Activated CD8-positive, alpha-beta memory T cell treated with anti-CD3 and anti-CD28 coated beads, Interleukin-2, amount 50 U/mL, for 24 hours (primary cell): ENCODE results near the gene DISP3.

ENCODE experiments used
- DNase-seq: peaks from one replicate; pipeline ENCODE4 v3.0.0-alpha.2; 2020; ENCODE audit errors: extremely low read depth

Gene DISP3

DNA sequence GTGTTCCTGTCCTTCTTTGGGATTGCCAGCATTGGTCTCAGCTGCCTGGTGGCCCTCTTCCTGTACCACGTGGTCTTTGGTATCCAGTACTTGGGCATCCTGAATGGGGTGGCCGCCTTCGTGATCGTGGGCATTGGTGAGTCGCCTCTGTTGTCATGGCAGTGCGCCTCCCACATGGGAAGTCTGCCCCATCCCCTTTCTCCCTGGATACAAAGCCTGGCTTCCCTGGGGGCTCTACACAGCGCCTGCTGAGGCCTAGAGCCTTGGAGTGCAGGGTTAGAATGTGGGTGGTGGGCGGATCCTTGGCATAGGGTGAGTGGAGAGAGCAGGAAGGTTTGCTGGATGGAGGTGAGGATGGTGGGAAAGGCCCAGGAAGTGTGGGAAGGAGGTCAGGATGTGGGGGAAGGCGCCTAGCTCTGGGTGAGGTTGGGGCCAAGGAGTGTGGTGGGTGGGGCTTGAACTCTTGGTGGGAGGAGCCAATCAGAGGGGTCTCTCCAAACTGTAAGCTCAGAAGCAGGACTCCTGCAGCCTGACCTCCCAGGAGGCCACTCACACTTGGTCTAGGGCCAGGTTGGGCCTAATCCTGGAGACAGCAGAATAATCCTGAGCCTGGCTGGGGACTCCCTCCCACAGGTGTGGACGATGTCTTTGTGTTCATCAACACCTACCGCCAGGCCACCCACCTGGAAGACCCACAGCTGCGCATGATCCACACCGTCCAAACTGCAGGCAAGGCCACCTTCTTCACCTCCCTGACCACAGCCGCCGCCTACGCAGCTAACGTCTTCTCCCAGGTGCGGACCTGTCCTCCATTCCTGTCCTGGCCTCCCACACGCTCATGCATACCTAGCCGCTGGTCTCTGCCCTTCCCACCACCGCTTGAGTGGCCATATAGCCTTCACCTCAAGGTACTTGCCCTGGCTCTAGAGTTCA lies 36.7 kb downstream of the DISP3 start:
- DNase-seq = no peak

DNA sequence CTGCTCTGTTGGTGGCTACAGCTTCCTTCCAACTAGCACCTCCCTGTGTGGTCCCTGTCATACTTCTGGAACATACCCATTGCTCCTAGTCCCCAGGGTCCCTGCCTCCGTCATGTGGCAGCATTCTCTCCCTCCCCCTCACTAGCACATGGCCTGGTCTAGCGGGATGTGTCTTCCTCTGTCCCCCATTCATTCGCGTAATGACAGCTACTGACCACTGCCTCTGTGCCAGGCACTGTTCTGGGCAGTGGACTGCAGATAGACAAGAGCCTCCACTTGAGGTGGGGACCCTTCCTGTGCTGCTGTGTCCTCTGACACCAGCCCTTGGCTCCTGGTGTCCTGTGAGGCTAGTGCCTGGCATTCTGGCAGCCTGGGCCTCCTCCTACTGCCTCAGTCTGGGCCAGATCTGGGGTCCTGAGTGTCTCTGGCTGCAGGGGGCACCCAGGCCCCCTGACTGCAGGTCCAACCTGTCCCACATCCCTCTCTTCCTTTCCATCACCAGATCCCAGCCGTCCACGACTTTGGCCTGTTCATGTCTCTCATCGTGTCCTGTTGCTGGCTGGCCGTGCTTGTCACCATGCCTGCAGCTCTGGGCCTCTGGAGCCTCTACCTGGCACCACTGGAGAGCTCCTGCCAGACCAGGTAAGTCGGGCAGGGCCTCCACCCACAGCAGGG lies 38.1 kb downstream of the DISP3 start:
- DNase-seq = no peak

DNA sequence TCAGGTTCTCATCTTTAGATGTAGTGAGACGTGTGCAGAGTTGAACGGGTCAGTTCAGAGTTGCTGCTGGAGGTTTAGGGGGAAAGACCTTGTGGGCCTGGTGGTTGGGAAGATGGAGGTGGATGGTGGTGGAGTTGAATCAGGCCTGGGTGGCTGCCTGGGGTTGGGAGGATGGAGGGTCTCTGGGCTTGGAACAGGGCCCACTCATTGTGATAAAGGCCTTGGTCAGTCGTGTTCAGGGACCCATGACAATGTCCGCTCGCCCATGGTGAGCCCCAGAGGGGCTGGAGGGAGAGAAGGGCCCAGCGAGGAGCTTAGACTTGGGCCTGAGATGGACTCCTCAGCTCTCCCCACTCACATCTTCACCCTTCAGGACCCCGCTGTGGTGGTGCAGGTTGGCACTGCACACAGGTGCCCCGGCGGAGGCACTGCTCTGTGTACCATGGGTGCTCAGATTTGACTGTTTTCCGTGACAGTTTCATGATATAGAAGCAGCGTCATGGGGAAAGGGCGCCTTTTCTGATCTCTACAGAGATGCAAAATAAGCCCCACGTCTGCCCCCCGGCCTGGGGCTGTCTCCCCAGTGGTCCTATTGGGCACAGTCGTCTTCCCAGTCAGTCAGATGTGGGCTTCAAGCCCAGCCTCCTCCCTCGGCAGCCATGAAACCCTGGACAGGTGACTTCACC lies 39.2 kb downstream of the DISP3 start:
- no peak for DNase-seq

DNA sequence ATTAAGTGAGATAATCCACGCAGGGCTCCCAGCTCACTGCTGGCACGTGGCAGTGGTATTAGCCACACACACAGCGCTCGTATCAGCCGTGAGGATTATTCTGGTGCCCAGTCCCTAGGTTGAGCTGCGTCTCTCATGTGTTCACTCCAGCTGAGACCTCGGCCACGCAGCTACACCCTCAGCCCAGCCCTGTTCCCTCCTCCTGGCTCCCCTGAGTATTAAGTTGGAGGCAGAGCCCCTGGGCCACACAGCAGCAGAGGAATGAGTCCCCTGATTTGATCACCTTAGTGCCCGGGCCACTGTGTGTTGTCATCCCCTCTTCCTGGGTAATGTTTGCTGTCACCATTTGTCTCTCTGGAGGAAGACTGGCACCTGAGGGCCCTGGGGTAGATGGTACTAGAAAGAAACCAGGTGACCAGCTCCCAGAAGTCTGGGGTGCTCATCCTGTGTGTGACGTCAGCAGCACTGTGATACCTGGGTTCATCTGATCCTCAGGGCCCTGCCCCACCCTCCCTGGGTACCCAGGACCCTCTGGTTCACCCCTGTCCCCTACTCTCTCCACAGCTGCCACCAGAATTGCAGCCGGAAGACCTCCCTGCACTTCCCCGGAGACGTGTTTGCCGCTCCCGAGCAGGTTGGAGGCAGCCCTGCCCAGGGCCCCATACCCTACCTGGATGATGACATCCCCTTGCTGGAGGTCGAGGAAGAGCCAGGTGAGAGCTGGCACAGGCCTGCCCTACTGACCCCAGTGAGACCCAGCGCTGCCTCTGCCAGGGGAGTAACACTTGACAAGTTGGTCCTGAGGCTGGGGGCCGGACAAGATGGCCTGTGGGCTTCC lies 40.1 kb downstream of the DISP3 start:
- no peak for DNase-seq

DNA sequence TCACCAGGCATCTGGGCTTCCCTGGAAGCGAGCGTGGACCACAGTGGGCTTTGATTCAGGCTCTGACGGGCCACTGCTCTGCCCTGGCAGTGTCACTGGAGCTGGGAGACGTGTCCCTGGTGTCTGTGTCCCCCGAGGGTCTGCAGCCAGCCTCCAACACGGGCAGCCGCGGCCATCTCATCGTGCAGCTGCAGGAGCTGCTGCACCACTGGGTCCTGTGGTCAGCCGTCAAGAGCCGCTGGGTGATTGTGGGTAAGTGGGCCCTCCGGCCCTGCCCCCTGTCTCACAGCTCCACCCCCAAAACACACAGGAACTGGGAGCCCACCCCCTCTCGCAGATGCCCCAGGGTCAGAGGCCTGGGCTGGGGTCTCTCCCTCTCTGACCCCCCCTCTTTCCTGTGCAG lies 40.7 kb downstream of the DISP3 start:
- DNase-seq = no peak

DNA sequence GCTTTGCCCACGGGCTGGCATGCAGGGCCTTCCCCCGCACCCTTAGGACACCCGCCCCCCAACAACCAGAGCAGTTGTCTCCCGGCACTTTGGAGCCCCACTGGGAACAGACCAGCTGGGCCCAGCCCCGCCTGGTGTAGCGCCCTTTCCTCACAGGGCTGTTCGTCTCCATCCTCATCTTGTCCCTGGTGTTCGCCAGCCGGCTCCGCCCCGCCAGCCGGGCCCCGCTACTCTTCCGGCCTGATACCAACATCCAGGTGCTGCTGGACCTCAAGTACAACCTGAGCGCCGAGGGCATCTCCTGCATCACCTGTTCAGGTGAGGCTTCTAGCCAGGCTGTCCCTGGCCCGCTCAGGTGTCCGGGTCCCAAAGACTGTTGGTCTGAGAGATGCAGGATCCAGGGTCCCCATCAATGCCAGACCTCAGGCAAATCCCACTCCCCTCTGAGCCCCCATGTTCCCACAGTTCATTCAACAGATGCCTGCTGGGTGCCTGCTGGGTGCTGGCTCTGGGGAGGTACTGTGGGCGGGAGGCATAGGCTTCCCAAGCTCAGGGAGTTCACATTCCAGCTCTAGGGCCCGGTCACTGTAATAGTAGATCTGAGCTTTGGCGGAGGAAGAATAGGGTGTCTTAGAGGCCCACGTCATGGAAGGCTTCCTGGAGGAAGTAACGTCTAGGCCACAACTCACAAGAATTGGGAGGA lies 41.7 kb downstream of the DISP3 start:
- DNase-seq = no peak

DNA sequence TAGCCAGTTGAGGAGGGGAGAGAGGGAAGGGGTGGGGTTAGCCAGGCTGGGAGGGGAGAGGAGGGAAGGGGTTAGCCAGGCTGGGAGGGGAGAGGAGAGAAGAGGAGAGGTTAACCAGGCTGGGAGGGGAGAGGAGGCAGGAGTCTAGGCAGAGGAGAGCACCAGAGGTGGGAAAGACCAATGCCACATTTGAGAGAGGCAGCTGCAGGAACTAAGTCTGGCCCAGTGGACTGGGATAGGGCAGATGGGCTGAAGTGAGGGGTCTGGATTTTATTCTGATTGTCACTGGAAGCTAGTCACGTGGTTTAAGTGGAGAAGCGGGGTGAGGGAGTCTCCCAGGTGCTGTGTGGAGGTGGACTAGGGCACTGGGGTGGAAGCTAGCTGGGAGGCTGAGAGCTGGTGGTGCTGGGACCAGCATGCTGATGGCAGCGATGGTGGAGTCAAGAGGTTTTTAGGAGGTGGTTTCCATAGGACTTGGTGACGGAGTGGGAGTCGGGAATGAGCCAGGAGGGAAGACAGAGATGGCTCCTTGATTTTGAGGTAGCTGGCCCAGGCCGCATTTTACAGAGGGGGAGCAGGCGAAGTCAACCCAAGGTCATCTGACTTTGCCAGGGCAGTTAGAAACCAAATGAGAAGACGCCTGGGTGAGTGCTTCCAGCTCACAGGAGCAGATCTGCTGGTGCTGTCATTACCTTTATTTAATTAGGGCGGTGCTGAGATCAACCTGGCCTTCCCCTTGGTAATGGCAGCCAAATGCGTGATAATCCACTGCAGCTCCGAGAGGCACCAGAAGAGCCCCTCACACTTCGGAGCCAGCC lies 42.8 kb downstream of the DISP3 start:
- no peak for DNase-seq

DNA sequence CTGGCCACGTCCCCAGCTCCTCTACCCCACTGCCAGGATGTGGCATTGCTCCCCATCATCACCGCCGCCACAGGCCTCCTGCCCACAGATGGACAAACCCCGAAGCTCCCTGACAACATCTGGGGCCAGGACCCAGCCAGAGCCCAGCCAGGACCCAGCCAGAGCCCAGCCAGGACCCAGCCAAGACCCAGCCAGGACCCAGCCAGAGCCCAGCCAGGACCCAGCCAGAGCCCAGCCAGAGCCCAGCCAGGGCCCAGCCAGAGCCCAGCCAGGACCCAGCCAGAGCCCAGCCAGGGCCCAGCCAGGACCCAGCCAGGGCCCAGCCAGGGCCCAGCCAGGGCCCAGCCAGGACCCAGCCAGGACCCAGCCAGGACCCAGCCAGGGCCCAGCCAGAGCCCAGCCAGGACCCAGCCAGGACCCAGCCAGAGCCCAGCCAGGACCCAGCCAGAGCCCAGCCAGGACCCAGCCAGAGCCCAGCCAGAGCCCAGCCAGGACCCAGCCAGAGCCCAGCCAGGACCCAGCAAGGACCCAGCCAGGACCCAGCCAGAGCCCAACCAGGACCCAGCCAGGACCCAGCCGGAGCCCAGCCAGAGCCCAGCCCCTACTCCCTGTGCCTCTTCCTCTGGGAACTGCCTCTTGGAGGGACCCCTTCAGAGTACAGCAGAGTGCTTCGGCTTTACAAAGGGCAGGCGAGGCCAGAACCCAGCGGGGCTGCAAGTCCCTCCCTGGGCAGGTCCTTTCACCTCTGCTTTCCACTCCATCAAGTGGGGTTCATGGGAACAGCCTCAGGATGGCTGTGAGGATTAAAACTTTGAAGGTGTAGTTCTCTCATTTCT lies 43.7 kb downstream of the DISP3 start:
- DNase-seq = no peak

DNA sequence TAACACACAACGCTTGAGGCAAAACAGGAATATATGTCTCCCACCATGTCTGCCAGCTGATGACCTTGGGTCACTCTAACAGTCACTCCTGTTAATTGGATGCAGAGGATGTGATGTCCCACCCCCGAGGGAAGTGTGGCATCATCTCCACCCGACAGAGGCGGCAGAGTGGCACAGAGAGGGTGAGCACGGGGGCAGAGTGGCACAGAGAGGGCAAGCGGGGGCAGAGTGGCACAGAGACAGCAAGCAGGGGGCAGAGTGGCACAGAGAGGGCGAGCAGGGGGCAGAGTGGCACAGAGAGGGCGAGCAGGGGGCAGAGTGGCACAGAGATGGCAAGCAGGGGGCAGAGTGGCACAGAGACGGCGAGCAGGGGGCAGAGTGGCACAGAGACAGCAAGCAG lies 44.3 kb downstream of the DISP3 start:
- no peak for DNase-seq

DNA sequence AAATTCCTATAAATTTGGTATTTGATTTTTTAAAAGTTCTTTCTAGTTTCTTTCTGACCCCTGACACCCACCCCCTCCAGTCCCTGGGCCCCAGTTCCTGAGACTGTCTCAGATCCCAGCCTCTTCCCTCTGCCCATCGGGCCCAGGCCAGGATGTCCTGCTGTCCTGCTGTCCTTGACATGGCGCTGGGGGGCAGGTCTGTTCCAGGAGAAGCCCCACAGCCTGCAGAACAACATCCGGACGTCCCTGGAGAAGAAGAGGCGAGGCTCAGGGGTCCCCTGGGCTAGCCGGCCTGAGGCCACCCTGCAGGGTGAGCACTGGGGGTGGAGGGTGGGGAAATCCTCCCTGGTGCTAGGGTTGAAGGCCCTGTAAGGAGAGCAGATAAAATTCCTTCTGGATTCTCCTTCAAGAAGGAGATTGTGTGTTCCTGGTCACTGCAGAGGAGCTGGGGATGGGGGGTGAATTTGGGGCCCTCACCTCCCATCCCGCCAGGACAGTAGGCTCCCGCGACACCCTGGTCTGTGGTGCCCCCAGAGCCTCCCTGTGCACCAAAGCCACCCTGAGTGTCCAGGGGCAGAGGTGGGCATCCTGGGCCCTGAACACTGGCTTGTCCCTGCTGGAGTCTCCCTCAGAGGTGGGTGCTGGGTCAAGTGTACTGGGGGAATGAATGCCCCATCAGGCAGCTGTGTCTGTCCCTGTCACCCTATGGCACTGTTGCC lies 45.0 kb downstream of the DISP3 start:
- no peak for DNase-seq

DNA sequence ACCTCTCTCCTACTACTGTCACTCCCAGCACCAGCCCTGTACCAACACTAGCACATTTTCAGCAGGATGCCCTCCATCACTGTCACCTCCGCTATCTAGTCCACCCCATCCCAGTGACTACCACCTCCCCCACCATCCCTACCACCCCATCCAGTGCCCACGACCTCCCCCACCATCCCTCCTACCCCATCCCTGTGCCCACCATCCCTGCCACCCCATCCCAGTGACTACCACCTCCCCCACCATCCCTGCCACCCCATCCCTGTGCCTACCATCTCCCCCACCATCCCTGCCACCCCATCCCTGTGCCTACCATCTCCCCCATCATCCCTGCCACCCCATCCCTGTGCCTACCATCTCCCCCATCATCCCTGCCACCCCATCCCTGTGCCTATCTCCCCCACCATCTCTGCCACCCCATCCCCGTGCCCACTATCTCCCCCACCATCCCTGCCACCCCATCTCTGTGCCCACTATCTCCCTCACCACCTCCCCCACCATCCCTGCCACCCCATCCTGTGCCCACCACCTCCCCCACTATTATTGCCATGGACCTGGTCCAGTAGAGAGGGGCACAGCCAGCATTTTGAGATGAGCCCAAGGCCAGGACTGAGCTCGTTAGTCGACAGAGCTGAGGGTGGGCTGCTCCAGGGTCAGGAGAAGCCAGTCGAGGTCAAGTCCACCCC lies 45.7 kb downstream of the DISP3 start:
- DNase-seq = no peak

DNA sequence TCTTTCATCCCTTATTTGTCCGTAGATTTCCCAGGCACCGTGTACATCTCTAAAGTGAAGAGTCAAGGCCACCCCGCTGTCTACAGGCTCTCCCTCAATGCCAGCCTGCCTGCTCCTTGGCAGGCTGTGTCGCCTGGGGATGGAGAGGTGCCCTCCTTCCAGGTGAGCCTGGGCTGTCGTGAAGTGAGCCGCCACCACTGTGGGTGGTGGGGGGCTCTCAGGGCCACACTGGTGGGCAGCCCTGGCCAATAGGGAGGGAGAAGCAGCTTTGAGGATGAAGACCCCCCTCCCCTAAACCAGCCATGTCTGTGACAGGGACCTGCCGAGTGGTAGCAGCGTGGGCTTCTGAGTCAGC lies 46.2 kb downstream of the DISP3 start:
- DNase-seq = no peak

DNA sequence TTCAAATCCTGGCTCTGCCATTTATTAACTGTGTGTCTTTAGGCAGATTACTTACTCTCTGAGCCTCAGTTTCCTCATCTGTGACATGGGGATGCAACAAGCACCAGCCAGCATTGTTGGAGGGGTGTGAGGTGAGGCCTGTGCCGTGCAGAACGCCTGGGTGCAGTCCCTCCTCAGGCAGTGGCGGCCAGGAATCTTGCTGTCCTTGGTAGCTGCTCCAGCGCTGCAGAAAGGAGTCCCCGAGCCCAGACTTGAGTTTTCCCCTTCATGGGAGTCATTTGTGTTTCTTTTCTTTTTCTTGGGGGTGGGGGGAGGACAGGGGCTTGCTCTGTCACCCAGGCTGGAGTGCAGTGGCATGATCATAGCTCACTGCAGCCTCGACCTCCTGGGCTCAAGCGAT lies 46.6 kb downstream of the DISP3 start:
- no peak for DNase-seq

DNA sequence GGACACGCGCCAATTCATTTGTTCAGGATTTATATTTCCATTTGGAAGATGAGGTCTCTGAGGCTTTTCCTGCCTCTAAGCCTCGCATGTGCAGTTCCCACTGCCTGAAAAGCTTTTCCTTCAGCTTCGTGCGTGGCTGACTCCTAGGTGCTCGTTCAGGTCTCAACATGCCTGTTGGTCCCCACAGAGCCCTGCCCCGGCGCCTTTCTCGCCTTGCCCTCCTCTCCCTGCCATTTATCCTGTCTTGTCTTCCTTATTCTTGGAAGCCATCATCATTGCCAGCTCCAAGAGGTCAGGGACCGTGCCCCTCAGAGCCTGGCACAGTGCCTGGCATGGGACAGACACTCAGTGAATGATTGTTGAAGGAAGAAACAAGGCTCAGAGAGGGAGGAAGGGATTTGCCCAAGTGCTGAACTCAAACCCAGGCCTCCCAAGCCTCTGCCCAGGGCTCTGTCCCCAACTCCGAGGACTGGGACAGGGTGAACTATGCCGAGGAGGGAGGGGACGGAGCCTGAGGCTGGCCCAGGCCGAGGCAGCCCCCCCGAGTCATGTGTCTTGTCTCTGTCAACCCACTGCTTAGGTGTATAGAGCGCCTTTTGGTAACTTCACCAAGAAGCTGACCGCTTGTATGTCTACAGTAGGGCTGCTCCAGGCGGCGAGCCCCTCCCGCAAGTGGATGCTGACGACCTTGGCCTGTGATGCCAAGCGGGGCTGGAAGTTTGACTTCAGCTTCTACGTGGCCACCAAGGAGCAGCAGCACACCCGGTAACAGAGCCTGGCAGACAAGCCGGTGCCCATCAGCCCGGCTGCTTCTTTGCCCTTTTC lies 47.3 kb downstream of the DISP3 start:
- no peak for DNase-seq

DNA sequence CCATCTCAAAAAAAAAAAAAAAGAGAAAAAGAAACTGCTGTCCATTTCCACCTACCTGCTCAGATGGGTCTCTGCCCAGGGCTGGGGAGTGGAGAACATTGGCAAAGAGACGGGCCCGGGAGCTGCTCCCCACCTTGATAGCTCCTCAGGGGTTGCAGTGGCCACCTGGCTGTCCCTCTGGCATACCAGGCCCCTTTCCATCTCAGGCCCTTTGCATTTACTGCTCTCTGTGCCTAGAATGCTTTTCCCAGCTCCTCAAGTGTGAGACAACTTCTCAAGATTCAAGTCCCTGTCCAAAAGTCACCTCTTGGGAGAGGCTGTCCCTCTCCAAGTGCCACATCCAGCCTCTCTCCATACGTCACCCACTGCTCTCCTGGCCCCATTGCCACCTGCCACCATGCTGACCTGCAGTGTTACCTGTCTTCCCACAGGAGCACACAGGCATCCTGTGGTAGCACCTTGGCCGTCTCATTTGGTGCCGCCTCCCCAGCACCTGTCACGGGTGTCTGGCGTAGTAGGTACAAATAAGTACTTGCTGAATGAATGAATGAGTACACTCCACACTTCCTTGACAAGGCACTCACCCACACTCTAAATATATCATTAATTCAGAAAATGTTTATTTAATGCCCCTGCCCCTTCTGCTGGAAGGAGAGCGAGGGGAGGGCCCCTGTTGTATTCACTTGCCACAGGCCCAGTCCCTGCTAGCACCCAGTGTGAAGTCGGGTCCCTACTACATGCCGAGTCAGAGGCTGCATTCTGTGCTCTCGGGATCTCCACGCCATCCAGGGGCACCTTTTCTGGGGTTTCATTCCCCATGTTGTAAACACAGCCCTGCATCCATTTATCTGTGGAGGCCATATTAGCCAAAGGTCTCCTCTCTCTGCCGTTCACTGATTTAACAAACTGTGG lies 48.8 kb downstream of the DISP3 start:
- DNase-seq = no peak

DNA sequence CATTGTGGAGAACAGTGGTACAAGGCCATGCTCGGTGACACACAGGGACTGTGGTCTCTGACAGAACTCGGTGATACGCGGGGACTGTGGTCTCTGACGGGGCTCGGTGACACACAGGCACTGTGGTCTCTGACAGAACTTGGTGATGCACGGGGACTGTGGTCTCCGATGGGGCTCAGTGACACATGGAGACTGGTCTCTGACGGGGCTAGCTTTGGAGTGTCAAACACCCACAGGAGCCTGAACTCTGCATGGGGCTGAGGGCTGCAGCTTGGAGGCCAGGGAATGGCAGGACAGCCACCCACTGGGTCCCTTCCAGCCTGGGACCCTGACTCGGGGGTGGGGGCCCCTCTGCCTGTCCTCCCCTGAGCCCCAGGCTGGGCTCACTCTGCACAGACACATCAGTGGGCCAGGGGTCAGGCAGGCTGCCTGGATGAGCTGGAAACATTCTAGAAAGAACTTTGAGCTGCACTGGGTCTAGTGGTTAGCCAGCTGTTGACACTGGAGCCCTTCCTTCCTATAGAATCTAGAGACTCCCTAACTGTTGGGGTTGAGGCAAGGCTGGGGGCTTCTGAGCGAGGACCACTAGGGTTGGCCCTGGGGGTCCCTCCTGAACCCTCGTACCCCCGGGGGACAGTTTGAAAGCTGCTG lies 49.8 kb downstream of the DISP3 start:
- no peak for DNase-seq
